GM19452 (cell line): ENCODE measurements around the gene NSUN5.
A peak's percentile ranks its signal among the peaks of the same experiment; 100 is the strongest.
"Not testable (repeated sequence)": the region's sequence is repeated elsewhere in the genome, so short reads cannot be mapped to it uniquely, and the experiment has no call there.

ENCODE experiments used
- ATAC-seq: cut with Tn5 transposase; IDR thresholded peaks from one replicate; pipeline ENCODE4 v1.9.1; 2021; ENCODE audit not compliant: unreplicated experiment

The NSUN5 gene

DNA sequence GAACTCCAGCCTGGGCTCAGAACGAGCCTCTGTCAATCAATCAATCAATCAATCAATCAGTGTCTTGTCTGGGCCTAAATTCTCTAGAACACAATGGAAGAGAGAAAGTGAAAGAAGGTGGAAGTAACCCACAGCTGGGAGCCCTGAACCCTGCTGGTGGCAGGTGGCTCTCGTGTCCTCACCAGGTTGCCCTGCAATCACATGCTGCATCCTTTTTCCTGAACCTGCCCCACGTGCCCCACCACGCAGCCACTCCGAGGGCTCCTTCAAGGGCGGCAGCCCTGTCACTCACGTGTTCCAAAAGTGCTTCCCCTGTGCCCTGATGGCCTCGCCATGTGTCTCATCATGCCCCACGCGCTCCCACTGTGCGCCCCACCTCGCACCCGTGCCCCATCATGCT, 18.8 kb upstream of the NSUN5 start:
- not testable (repeated sequence) for ATAC-seq

DNA sequence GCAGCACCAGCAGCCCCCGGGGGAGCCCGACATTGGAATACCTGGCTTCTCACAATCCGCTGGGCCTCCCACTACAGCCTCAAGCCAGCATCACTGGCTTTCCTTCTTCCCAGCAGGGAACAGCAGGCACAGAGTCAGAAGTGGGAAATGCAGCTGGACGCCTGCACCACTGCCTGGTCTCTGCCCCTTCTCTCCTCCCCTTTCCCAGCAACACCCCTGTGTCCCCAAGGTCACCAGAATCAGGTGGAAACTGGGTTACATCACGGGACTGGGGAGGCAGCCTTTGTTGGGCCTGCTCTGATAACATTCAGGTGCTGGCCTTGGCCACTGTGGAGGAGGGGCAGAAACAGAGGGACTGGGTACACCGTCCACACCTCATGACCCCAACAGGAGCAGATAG, 16.8 kb upstream of the NSUN5 start:
- not testable (repeated sequence) for ATAC-seq

DNA sequence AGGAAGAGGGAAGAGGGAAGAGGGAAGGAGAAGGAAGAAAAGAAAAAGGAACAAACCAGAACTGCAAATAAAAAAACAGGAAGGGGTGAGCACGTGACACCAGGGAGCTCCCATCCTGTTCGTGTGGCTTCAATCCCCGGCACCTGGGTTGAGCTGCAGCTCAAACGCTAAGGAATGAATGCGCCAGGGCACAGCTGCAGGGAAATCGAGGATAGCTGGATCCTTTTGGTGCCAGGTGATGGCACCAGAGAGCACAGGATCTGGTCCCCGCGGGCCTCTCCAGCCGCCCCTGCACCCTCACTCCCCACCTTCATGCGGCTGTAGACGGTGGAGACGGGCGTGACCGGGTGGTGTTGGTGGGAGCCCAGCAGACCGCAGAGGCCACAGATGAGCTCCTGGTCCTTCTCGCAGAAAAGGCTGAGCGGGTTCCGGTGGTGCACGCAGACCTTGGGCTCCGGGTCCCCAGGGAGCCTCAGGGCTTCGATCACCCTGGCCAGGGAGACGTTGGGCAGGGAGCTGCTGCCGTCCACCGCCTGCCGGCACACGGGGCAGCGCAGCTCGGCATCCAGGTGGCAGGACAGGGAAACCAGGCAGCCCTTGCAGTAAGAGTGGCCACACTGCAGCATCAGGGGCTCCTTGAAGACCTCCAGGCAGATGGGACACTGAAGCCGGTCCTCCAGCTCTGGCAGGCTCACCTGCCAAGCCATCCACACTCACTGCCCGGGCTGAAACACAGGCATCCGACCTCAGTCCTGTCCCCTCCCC, 15.6 kb upstream of the NSUN5 start:
- ATAC-seq = not testable (repeated sequence)

DNA sequence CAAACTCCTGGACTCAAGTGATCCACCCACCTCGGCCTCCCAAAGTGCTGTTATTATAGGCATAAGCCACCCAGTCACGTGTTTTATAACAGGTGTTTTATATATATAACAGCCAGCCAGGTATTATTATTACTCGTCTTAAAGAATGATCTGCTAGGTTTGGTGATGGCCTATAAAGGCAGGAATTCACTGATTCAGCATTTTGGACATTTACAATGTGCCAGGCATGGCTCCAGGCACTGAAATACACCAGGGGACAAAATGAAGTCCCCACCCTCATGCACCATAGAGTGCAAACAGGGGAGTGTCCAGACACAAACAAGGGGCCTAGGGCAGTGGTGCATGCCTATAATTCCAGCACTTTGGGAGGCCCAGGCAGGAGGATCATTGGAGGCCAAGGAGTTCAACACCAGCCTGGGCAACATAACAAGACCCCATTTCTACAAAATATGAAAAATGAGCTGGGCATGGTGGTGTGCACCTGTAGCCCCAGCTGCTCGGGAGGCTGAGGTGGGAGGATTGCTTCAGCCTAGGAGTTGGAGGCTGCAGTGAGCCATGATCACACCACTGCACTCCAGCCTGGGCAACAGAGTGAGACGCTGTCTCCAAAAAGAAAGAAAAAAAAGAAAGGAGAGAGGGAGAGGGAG, 14.9 kb upstream of the NSUN5 start:
- not testable (repeated sequence) for ATAC-seq

DNA sequence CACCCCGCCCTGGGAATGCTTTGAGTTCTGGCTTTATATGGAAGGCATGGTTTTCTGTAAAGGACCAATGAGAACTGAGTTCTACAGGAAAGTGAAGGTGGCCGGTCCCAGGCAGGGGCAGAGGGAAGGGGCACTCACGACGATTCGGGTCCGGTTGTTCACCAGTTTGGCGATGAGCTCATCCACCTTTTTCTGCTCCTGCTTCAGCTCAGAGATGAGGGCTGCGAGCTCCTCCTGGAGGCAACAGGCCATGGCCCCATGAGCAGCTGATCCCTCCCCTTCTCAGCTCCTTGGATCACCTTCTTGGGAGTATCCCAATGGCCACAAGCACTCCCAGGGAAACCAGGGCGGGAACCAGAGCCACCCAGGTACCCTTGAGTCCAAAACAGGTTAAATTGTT, 11.4 kb upstream of the NSUN5 start:
- ATAC-seq = not testable (repeated sequence)

DNA sequence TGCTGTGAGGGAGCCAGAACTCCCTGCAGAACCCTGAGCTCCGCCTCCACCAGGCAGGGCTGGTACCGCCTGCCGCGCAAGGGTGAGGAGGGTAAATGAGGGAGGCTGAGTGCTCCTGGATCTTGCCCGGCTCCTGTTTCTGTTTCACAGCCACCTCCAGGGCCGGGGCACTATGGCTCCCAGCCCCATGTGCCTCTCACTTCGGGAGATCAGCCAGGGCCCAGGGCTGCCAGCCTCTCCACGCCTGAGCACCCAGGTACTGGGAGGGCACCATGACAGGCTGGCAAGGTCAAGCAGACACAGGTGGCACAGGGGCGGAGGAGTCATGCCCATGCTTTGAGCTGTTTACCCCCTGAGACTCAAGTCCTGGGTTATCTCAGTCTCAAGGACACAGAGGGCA, 10.9 kb upstream of the NSUN5 start:
- not testable (repeated sequence) for ATAC-seq

DNA sequence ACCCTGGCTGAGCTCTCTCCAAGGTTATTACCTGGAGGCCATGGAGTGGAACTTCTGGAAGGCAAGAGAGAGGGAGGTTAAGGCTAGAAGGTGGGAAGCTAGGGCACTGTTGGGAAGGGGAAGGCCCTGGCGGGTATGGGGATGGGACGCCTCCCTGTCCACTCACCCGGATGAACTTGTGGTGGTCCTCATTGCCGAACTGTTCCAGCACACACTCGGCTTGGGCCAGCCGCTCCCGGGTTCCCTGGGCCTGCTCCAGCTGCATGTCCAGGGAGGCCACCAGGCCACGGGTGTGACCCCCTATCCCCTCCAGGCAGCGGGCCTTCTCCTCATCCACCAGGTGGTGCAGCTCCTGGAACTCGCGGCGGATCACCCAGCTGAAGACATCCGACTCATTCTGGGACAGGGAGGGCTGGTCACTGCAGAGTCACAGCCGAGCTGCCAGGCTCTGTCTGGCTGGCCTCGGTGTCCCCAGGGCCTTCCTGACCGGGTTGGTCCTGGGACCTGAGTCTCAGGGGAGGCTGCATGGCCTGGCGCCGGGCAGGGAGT, 10.1 kb upstream of the NSUN5 start:
- ATAC-seq = not testable (repeated sequence)

DNA sequence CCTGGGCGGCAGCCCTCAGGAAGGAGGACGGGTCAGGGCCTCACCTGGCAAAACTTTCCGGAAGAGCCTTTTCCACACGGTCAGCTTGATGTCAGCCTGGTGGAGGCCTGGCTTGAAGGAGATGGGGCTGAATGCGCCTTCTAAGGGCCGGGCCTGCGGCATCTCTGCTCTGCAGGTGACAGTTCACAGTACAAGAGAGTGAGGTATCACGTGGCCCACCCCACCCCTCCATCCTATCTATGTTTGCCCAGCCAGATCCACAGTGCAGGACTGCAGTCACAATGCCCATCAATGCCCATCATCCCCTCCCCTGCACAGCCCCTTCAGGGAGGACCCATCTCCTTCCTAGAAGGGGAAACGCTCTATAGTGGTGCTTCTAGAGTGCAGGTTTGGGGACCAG, 7.9 kb upstream of the NSUN5 start:
- ATAC-seq = no peak

DNA sequence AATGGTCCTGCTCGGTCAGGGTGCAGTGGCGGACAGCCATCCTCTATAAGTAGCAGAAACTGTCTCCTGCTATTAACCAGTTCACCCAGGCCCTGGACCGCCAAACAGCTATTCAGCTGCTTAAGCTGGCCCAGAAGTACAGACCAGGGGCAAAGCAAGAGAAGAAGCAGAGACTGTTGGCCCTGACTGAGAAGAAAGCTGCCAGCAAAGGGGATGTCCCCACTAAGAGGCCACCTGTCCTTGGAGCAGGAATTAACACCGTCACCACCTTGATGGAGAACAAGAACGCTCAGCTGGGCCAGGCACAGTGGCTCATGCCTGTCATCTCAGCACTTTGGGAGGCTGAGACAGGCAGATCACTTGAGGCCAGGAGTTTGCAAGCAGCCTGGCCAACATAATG, 5.6 kb upstream of the NSUN5 start:
- no peak for ATAC-seq

DNA sequence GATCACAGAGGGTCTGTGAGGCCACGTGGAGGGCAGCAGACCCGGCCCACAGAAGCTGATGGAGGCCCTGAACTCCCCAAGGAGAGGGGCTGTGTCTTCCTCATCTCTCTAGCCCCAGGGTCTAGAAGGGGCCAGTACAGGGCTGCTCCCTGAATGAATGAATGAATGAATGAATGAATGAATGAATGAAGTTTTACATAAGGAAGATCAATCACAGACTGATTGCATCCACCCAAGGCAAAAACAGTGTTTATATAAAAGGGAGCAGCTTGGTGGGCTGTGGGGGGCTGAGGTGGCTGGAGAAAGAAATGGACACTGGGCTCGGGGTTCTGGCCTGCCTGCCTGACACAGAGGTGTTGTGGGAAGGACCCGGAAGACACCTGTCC, 4.9 kb upstream of the NSUN5 start:
- no peak for ATAC-seq

DNA sequence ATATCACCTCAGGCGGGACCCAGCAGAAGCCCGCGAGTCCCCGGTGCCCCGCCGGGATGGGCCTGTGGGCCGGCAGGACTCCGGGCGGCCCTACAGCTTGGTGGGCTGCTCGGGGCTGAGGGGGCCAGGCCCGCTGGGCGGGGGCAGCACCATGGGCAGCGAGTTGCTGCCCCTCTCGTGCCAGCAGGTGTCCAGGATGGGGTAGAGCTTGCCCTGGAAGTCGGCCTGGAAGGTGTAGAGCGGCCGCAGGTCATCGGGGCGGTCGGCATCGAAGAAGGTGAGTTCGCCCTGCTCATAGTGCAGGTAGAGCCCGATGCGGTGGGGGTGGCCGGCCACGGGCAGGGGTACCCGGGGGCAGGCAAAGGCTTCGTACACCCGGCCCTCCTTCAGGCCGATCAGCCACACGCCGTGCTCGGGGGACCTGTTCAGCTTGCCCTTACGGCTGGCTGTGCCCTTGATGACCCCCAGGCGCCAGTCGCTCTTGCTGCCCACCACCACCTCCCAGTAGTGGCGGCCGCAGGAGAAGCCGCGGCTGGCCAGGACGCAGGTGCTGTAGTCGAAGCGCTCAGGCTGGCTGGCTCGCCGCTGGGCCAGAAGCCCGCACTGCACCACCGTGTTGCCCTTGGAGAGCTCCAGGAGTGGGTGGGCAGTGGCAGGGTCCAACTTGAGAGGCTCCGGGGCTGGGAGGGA, 4.3 kb upstream of the NSUN5 start:
- no peak for ATAC-seq

DNA sequence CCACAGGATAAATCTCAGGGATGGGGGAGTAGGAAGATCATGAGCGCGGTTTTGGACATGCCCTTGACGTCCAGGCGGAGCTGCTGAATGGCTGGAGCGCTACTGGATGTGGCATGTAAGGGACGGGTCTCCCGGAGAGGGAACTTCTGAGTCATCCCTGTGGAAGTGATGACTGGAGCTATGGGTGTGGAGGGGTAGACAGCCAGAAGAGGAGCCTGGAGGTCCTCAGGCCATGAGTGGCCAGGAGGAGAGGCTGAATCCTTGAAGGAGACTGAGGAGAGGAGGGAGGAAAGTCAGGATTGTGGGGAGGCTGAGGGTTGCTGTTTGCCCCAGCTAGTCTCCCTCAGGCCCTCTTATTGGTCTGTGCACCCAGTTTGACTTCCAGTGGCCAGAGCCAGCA, 2.8 kb upstream of the NSUN5 start:
- ATAC-seq = not testable (repeated sequence)

DNA sequence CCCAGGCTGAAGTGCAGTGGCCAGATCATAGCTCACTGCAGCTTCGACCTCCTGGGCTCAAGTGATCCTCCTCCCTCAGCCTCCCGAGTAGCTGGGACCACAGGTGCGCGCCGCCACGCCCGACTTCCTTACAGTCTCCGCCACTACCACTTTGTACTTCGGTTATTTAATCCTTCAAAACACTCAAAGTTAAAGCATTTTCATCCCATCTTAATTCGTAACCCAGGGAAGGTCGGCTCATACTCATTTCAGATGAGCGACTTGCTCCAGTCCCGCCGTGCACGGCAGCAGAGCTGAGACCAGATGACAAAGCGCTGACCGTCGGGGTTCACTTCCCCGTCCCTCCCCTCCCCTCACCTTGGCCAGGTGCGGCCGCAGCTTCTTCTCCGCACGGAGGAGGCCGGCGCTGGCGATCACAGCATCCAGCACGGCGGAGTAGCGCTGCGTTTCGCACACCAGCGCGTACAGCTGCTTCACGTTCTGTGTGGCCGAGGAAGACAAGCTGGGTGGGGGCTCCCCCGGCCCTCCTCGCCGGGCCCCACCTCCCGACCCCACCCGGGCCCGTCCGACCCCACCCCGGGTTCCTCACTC, 457 bp downstream of the NSUN5 start:
- ATAC-seq = peak; percentile 37

DNA sequence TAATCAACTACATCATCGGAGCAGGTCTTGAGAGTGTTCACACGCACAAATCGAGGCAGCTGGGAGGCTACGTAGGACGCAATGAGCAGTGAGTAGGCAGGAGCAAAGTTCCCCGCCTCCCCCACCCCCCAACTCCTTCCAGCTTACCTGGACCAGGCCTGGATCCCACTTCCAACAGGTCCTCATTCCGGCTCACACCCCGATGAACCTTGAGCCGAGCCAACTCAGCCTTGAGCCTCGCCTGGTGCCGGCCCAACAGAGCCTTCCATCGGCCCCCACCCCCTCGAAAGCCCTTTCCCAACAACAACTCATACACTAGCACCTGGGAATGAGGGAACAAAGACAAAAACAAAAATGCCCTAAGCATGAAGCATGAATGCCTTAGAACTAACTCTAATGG, 1.2 kb downstream of the NSUN5 start:
- ATAC-seq = no peak

DNA sequence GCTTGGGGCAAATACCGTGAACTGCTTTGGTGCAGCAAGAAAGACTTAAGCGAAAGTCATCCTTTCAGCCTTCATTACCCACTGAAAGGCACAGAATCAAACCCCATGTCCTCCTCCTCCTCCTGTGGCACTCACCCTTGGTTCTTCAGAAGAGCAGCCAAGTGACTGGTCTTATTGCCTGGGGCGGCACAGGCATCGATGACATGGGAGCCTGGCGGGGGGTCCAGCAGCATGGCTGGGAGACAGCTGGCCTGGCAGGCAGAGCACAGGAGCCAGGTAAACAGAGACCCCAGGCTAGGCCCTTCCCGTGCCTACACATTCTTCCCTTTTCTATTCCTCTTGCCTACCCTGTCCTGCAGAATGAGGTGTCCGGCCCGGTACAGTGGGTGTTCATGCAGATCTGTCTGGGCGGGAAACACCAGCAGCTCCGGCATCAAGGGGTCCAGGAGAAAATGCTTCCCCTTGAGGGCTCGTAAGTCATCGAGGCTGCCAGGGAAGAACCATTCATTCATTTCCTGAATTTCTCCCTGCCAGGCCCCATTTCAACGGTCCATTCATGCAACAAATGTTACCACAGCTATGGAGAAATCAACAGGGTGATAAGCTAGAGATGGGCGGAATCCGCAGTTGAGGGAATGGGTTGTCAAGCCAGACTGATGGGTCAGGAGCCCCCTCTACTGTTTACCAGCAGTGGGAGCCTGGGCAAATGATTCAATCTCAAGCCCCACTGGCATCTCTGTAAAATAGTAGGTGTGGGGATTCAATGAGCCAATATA, 3.8 kb downstream of the NSUN5 start:
- ATAC-seq = not testable (repeated sequence)

DNA sequence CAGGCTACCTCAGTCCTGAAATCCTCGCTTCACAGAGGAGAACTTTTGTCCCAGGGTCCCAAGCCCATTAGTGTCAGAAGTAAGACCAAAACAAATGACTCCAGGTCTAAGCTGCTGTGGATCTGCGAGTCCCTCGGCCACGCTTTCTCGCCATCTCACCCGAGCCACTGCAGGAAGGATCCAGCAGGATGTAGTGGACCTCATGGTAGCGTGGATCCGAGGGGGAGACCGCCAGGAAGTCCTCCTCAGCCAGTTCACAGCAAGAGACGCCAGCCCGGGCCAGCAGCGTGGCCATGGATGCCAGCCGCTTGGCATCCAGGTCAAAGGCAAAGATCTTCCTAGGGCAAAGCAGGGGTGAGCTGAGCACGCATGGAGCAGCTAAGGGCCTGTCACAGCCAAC, 4.6 kb downstream of the NSUN5 start:
- no peak for ATAC-seq

DNA sequence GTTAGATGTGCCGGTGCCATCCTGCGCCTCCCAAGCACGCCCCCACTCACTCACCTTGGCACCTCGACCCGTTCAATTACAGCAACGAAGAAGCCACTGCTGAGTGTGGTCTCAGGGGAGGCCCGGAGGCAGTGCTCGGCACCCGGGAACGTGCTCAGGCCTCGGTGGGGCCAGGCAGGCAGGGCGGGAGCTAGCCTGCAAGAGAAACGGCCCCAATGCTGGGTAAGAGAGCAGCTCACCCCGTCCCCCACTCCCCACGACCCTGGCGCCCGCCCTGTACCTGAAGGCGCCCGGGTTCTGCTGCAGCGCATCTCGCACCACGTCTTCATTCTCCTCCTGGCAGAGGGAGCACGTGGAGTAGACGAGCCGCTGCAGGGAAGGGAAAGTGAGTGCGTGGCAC, 5.1 kb downstream of the NSUN5 start:
- no peak for ATAC-seq

DNA sequence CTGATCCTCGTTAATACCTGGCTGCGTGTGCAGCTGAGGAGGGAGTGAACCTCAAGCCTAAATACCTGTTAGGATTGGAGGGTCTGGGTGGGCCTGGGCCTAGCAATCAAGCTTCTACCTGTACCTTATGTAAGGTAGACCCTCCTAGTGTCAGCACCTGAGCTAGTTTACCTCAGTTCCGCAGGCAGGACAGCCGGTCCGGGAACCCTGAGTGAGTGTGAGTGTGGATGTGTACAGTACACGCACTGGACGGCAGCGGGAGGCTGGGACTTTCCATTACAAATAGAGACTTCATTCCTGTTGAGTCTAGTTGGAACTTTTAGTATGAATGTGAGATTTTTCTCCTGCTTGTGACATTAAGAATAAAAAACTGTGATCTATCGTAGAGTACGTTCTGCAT, 5.8 kb downstream of the NSUN5 start:
- not testable (repeated sequence) for ATAC-seq

DNA sequence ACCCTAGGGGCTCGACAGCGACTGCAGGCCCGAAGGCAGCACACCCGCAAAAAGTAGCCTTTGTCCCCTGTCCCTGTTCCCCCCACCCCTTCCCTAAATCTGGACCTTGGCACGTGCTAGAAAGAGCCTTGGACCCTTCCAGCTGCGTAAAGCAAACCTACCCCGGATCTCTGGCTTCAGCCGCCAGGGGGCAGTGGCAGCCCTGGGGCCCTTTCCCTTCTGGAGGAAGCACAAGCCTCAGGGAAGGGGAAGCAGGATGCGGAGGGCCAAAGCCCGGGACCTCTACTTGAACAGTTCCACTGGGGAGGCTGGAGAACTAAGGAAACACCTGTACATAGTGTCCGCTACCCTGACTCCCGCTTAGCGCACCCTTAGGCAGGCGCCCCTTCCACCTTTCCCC, 7.5 kb downstream of the NSUN5 start:
- ATAC-seq = not testable (repeated sequence)

DNA sequence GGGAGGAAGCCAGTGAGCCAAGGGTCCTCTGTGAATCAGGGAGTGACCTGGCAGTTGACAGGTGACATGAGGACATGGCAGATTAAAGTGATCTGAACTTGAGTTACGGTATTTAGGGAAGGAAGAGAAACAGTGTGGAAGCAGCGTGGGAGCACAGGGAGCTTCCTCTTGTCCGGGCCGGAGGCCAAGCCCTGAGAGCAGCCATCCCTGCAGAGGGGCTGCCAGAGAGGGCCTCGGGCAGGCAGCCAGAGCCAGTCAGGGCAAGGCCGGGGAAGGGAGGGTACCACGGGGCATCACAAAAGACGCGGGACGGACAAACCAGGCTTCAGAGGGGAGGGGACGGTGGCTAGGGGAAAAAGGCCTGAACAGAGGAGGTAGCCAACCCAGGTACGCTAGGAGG, 8.8 kb downstream of the NSUN5 start:
- ATAC-seq = not testable (repeated sequence)

DNA sequence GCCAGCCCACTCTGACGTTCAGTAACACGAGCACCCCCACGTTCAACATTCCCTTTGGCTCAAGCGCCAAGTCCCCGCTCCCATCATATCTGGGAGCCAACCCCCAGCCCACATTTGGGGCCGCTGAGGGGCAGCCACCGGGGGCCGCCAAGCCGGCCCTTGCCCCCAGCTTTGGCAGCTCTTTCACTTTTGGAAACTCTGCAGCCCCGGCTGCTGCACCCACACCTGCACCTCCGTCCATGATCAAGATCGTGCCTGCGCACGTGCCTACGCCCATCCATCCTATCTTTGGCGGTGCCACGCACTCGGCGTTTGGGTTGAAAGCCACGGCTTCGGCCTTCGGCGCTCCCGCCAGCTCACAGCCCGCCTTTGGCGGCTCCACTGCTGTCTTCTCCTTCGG, 10.9 kb downstream of the NSUN5 start:
- ATAC-seq = not testable (repeated sequence)
